Nephron progenitor cell (in vitro differentiated cells): ENCODE data around the gene PATZ1.
A peak's percentile ranks its signal among the peaks of the same experiment; 100 is the strongest.

Source experiments
- DNase-seq: peaks from one replicate; pipeline ENCODE4 v3.0.0; 2021
- H3K27ac Mint-ChIP-seq: 2 replicates; pipeline ENCODE4 v1.8.0; 2021; ENCODE audit warnings: mild to moderate bottlenecking, moderate library complexity, mixed read lengths
- H3K27me3 Mint-ChIP-seq: 2 replicates; pipeline ENCODE4 v1.8.0; 2021; ENCODE audit warnings: mild to moderate bottlenecking, low read depth, mixed read lengths; ENCODE audit not compliant: poor library complexity
- H3K36me3 Mint-ChIP-seq: 2 replicates; pipeline ENCODE4 v1.8.0; 2021; ENCODE audit warnings: low read depth, mixed read lengths
- H3K4me1 Mint-ChIP-seq: 2 replicates; pipeline ENCODE4 v1.8.0; 2021; ENCODE audit warnings: mixed read lengths
- H3K4me3 Mint-ChIP-seq: 2 replicates; pipeline ENCODE4 v1.8.0; 2021; ENCODE audit warnings: mild to moderate bottlenecking, moderate library complexity, mixed read lengths
- H3K9me3 Mint-ChIP-seq: 2 replicates; pipeline ENCODE4 v1.8.0; 2021; ENCODE audit warnings: mild to moderate bottlenecking, moderate library complexity, mixed read lengths
- CTCF ChIP-seq: fragments of 200-600 bp; sonication (generic); IDR thresholded peaks from 2 replicates; pipeline ENCODE4 v1.5.0; 2021; ENCODE audit warnings: antibody characterized with exemption

Gene PATZ1

GRCh38 chr22:31341386-31342088, 4.6 kb downstream of the PATZ1 start:
- Mint-ChIP-seq H3K4me3 (peak overlapping the region; percentile 88), H3K9me3 (no peaks in the 10 kb centered on the region), H3K4me1 (peaks cover 72% of the 10 kb centered on the region), H3K27me3 (no peaks in the 10 kb centered on the region), H3K36me3 (peaks cover 33% of the 10 kb centered on the region), H3K27ac (peak overlapping the region; percentile 74)
- no peak for DNase-seq
- no peak for TF ChIP-seq CTCF

GRCh38 chr22:31340765-31341247, 5.3 kb downstream of the PATZ1 start:
- peak overlapping the region; percentile 67 for H3K4me3 Mint-ChIP-seq
- no peak for DNase-seq
- no peaks in the 10 kb centered on the region for H3K27me3 Mint-ChIP-seq
- H3K9me3 Mint-ChIP-seq = no peaks in the 10 kb centered on the region
- peaks cover 39% of the 10 kb centered on the region for H3K36me3 Mint-ChIP-seq
- TF ChIP-seq CTCF = no peak
- H3K4me1 Mint-ChIP-seq = peaks cover 72% of the 10 kb centered on the region
- peak overlapping the region; percentile 64 for H3K27ac Mint-ChIP-seq

- no peak for TF ChIP-seq CTCF
- H3K4me1 Mint-ChIP-seq = peaks cover 71% of the 10 kb centered on the region
- H3K36me3 Mint-ChIP-seq = peaks cover 43% of the 10 kb centered on the region
- no peaks in the 10 kb centered on the region for H3K9me3 Mint-ChIP-seq
- DNase-seq = no peak
- H3K4me3 Mint-ChIP-seq = peak overlapping the region; percentile 67
- H3K27me3 Mint-ChIP-seq = no peaks in the 10 kb centered on the region
- H3K27ac Mint-ChIP-seq = peak overlapping the region; percentile 88
Observed at GRCh38 chr22:31340360-31340759, 5.8 kb downstream of the PATZ1 start.

- no peak for TF ChIP-seq CTCF
- peaks cover 2% of the 10 kb centered on the region for H3K27me3 Mint-ChIP-seq
- no peak overlapping the region for H3K4me3 Mint-ChIP-seq
- peak overlapping the region; percentile 58 for H3K27ac Mint-ChIP-seq
- DNase-seq = no peak
- peaks cover 60% of the 10 kb centered on the region for H3K4me1 Mint-ChIP-seq
- H3K9me3 Mint-ChIP-seq = no peaks in the 10 kb centered on the region
- peaks cover 54% of the 10 kb centered on the region for H3K36me3 Mint-ChIP-seq
Observed at GRCh38 chr22:31339148-31339832, 6.9 kb downstream of the PATZ1 start.

GRCh38 chr22:31337178-31337577, 9.0 kb downstream of the PATZ1 start:
- DNase-seq = no peak
- Mint-ChIP-seq H3K4me1 (peaks cover 39% of the 10 kb centered on the region), H3K36me3 (peaks cover 75% of the 10 kb centered on the region)

More at GRCh38 chr22:31337178-31337577, 9.0 kb downstream of the PATZ1 start:
- Mint-ChIP-seq H3K27ac (no peak overlapping the region), H3K27me3 (peaks cover 2% of the 10 kb centered on the region), H3K9me3 (no peaks in the 10 kb centered on the region), H3K4me3 (no peak overlapping the region)
- no peak for TF ChIP-seq CTCF
